K562 (cell line): ENCODE measurements around the gene TLN1. TPM values are rescaled to one million over a fixed set of nuclear protein-coding genes. Genes with fewer than 3 reads are reported as not detected.

Experiments used
- ATF7 ChIP-seq: fragments of 450-650 bp; IDR thresholded peaks from 2 replicates; pipeline ENCODE4 v1.7.1; 2014; ENCODE audit warnings: mild to moderate bottlenecking, moderate library complexity
- ELF2 ChIP-seq: fragments of 250-450 bp; sonication (Bioruptor Pico); IDR thresholded peaks from 2 replicates; pipeline ENCODE4 v1.5.0; 2021; ENCODE audit warnings: mild to moderate bottlenecking
- ETV1 ChIP-seq: fragments of 450-650 bp; conservative IDR thresholded peaks from 2 replicates; pipeline ENCODE4 v1.6.1; 2016; ENCODE audit warnings: missing genetic modification characterization, control low read depth, low read depth, missing compliant biosample characterization
- NCOA4 ChIP-seq: fragments of 450-650 bp; IDR thresholded peaks from 2 replicates; pipeline ENCODE4 v1.6.1; 2018; ENCODE audit warnings: mild to moderate bottlenecking; ENCODE audit not compliant: partially characterized antibody
- NONO ChIP-seq, 2 experiments: fragments of 200-400 bp in 1 of 2; fragments of 450-650 bp in 1 of 2; formaldehyde crosslinking in 1 of 2; IDR thresholded peaks; 2 replicates each; pipeline ENCODE4 v1.6.1; 2017; ENCODE audit warnings: low read depth in 2 of 2, mild to moderate bottlenecking in 2 of 2, moderate library complexity in 2 of 2, low read length in 1 of 2
- PHF8 ChIP-seq: fragments of 200-600 bp; sonication (generic); IDR thresholded peaks from 2 replicates; pipeline ENCODE4 v1.6.1; 2012; ENCODE audit warnings: mixed run types, mild to moderate bottlenecking, inconsistent platforms, low read length, moderate library complexity, borderline replicate concordance
- POLR2A ChIP-seq: fragments of 450-650 bp; conservative IDR thresholded peaks from 2 replicates; pipeline ENCODE4 v1.6.1; 2016
- POLR2AphosphoS5 ChIP-seq: IDR thresholded peaks from 2 replicates; pipeline ENCODE4 v1.6.1; 2011; ENCODE audit warnings: mild to moderate bottlenecking, low read depth, low read length, moderate library complexity; ENCODE audit not compliant: control insufficient read depth, insufficient read depth
- POLR2G ChIP-seq: fragments of 200-400 bp; formaldehyde crosslinking; IDR thresholded peaks from 2 replicates; pipeline ENCODE4 v1.6.1; 2017; ENCODE audit warnings: low read depth, mild to moderate bottlenecking, antibody characterized with exemption, low read length, moderate library complexity
- RBFOX2 ChIP-seq: fragments of 200-400 bp; formaldehyde crosslinking; IDR thresholded peaks from 2 replicates; pipeline ENCODE4 v1.6.1; 2017; ENCODE audit warnings: low read depth, mild to moderate bottlenecking, low read length, moderate library complexity
- SMAD4 ChIP-seq: fragments of 250-450 bp; sonication (Bioruptor Pico); conservative IDR thresholded peaks from 2 replicates; pipeline ENCODE4 v1.8.0; 2021; ENCODE audit warnings: inconsistent platforms, mild to moderate bottlenecking, moderate library complexity
- SUPT5H ChIP-seq: fragments of 450-650 bp; IDR thresholded peaks from 2 replicates; pipeline ENCODE4 v1.6.1; 2016
- ZBTB7A ChIP-seq: IDR thresholded peaks from 2 replicates; pipeline ENCODE4 v1.6.1; 2011; ENCODE audit warnings: low read depth, mild to moderate bottlenecking, low read length, moderate library complexity, borderline replicate concordance; ENCODE audit not compliant: control insufficient read depth
- ZNF347 ChIP-seq: fragments of 450-650 bp; formaldehyde crosslinking; IDR thresholded peaks from 2 replicates; pipeline ENCODE4 v1.4.0; 2020; ENCODE audit warnings: low read depth, mild to moderate bottlenecking, moderate library complexity
- polyA plus RNA-seq, 8 experiments: library from polyadenylated mRNA; depleted of rRNA in 4 of 8; stranded (reverse) in 5 of 8; unstranded in 3 of 8; fragments of >200 nt; fragmentation: Nextera tagmentation in 2 of 8; fragmentation: Illumina TruSeq in 1 of 8; extraction: Ambion mirVana in 2 of 8; extraction: Trizol in 1 of 8; gene quantifications; 2 replicates each; pipeline versions ENCODE4 v1.2.1 to v1.2.3, GENCODE V29; 2011 to 2014; ENCODE audit warnings: inconsistent platforms in 1 of 8, missing spikeins in 1 of 8
- total RNA-seq, 7 experiments: library from RNA; depleted of rRNA in 6 of 7; stranded (reverse); fragments of >200 nt in 6 of 7; fragmentation: Illumina TruSeq in 2 of 7; extraction: Trizol in 2 of 7; gene quantifications; 2 replicates each; pipeline versions ENCODE4 v1.2.1 to v1.2.3, GENCODE V29; 2011 to 2021; ENCODE audit warnings: low replicate concordance in 1 of 7
- TF ChIP-seq, protein P1 (sequence below): fragments of 450-650 bp; IDR thresholded peaks from 2 replicates; pipeline ENCODE4 v1.6.1; 2014; ENCODE audit warnings: low read depth, mild to moderate bottlenecking, moderate library complexity, borderline replicate concordance
- TF ChIP-seq, protein P2 (sequence below): fragments of 250-450 bp; sonication (Bioruptor Pico); IDR thresholded peaks from 2 replicates; pipeline ENCODE4 v1.9.0; 2021; ENCODE audit warnings: mild to moderate bottlenecking
- TF ChIP-seq, protein P3 (sequence below): fragments of 450-650 bp; formaldehyde crosslinking; IDR thresholded peaks from 2 replicates; pipeline ENCODE4 v1.4.0; 2020; ENCODE audit warnings: mild to moderate bottlenecking, moderate library complexity
- TF ChIP-seq, protein P4 (sequence below): fragments of 200-800 bp; sonication (Bioruptor generic); IDR thresholded peaks from 2 replicates; pipeline ENCODE4 v1.6.1; 2017; ENCODE audit warnings: missing genetic modification characterization, missing compliant biosample characterization
- TF ChIP-seq, protein P5 (sequence below): fragments of 250-450 bp; sonication (Bioruptor Pico); IDR thresholded peaks from 2 replicates; pipeline ENCODE4 v1.4.0; 2020; ENCODE audit warnings: mild to moderate bottlenecking

Gene TLN1
- total and polyA plus RNA-seq, 9 of the 15 experiments (the other 6 are each of a cell fraction or from before 2014, with no cell fraction given) = 3.6 to 240 (median 54.8) TPM

DNA sequence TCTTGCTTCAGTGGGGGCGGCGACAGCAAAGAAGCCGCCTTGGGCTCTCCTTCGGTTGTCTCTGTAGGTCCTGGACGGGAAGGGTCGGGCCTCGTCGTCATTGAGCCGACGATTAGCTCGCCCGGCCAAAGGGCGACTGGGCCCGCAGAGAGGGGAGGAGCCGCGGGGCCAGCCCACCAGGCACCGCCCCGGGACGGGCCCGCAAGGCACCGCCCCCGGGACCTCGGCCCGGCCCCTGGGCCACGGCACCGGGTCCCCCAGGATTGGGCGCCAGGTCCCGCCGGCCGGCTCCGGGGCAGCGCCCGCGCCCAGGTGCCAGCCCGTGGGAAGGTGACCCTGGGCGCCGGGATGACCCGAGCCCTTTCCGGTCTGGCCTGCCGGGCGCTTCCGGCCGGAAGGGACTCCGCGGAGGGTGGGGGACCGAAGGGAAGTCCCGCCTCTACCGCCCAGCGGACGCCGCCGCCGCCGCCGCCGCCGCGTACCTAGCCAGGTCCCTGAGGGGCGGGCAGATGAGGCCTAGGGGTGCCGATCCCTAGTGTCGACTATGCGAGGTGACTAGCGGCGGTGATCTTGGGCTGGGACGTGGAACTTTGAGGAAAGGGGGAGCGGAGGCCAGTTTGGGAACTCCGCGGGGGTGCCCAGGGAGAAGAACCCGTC lies 17.0 kb upstream of the TLN1 start, which contains the start of the genes GBA2 and RGP1 (continued):
- TF ChIP-seq, protein P1, sequence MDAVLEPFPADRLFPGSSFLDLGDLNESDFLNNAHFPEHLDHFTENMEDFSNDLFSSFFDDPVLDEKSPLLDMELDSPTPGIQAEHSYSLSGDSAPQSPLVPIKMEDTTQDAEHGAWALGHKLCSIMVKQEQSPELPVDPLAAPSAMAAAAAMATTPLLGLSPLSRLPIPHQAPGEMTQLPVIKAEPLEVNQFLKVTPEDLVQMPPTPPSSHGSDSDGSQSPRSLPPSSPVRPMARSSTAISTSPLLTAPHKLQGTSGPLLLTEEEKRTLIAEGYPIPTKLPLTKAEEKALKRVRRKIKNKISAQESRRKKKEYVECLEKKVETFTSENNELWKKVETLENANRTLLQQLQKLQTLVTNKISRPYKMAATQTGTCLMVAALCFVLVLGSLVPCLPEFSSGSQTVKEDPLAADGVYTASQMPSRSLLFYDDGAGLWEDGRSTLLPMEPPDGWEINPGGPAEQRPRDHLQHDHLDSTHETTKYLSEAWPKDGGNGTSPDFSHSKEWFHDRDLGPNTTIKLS = peak; percentile 27; the same call in 1 of the 2 replicates
- peak; percentile 18 to 86; a peak in 2 of 4 replicates for TF ChIP-seq NONO (IDR thresholded peaks at IDR 0.05; ENCODE audit: low read depth in 2 of 2, low read length in 1 of 2)
- TF ChIP-seq, protein P2, sequence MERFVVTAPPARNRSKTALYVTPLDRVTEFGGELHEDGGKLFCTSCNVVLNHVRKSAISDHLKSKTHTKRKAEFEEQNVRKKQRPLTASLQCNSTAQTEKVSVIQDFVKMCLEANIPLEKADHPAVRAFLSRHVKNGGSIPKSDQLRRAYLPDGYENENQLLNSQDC = peak; percentile 87; the same call in 1 of the 2 replicates
- peak; percentile 70 for TF ChIP-seq SMAD4 (CRISPR knock-in tag)
- peak; percentile 62; the same call in 1 of the 2 replicates for TF ChIP-seq POLR2A
- TF ChIP-seq RBFOX2 = peak; percentile 87
- TF ChIP-seq ETV1 (tag) = peak; percentile 56; the same call in 1 of the 2 replicates
- TF ChIP-seq SUPT5H = peak; percentile 59
- TF ChIP-seq, protein P3, sequence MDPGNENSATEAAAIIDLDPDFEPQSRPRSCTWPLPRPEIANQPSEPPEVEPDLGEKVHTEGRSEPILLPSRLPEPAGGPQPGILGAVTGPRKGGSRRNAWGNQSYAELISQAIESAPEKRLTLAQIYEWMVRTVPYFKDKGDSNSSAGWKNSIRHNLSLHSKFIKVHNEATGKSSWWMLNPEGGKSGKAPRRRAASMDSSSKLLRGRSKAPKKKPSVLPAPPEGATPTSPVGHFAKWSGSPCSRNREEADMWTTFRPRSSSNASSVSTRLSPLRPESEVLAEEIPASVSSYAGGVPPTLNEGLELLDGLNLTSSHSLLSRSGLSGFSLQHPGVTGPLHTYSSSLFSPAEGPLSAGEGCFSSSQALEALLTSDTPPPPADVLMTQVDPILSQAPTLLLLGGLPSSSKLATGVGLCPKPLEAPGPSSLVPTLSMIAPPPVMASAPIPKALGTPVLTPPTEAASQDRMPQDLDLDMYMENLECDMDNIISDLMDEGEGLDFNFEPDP = no peak
- TF ChIP-seq, protein P4, sequence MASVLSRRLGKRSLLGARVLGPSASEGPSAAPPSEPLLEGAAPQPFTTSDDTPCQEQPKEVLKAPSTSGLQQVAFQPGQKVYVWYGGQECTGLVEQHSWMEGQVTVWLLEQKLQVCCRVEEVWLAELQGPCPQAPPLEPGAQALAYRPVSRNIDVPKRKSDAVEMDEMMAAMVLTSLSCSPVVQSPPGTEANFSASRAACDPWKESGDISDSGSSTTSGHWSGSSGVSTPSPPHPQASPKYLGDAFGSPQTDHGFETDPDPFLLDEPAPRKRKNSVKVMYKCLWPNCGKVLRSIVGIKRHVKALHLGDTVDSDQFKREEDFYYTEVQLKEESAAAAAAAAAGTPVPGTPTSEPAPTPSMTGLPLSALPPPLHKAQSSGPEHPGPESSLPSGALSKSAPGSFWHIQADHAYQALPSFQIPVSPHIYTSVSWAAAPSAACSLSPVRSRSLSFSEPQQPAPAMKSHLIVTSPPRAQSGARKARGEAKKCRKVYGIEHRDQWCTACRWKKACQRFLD (CRISPR knock-in tag) = no peak
- TF ChIP-seq PHF8 = peak; percentile 86; the same call in 1 of the 2 replicates
- TF ChIP-seq, protein P5, sequence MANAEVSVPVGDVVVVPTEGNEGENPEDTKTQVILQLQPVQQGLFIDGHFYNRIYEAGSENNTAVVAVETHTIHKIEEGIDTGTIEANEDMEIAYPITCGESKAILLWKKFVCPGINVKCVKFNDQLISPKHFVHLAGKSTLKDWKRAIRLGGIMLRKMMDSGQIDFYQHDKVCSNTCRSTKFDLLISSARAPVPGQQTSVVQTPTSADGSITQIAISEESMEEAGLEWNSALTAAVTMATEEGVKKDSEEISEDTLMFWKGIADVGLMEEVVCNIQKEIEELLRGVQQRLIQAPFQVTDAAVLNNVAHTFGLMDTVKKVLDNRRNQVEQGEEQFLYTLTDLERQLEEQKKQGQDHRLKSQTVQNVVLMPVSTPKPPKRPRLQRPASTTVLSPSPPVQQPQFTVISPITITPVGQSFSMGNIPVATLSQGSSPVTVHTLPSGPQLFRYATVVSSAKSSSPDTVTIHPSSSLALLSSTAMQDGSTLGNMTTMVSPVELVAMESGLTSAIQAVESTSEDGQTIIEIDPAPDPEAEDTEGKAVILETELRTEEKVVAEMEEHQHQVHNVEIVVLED (CRISPR knock-in tag) = peak; percentile 32; the same call in 1 of the 2 replicates
- peak; percentile 41; the same call in 1 of the 2 replicates for TF ChIP-seq POLR2AphosphoS5
- TF ChIP-seq ZNF347 (CRISPR knock-in tag) = no peak
- peak; percentile 91 for TF ChIP-seq POLR2G
- TF ChIP-seq ATF7 = peak; percentile 38; the same call in 1 of the 2 replicates
- peak; percentile 26; the same call in 1 of the 2 replicates for TF ChIP-seq ZBTB7A
- TF ChIP-seq ELF2 = peak; percentile 60; the same call in 1 of the 2 replicates
- no peak for TF ChIP-seq NCOA4
